Stimulated activated CD4-positive, alpha-beta T cell treated with anti-CD3 and anti-CD28 coated beads, Interleukin-12 subunit alpha, Interleukin-12 subunit beta, amount 100 ng/mL, for 4 hours (primary cell): ENCODE data around the gene NCSTN.

Source experiments
- DNase-seq: peaks from one replicate; pipeline ENCODE4 v3.0.0-alpha.2; 2020

The NCSTN gene

DNA sequence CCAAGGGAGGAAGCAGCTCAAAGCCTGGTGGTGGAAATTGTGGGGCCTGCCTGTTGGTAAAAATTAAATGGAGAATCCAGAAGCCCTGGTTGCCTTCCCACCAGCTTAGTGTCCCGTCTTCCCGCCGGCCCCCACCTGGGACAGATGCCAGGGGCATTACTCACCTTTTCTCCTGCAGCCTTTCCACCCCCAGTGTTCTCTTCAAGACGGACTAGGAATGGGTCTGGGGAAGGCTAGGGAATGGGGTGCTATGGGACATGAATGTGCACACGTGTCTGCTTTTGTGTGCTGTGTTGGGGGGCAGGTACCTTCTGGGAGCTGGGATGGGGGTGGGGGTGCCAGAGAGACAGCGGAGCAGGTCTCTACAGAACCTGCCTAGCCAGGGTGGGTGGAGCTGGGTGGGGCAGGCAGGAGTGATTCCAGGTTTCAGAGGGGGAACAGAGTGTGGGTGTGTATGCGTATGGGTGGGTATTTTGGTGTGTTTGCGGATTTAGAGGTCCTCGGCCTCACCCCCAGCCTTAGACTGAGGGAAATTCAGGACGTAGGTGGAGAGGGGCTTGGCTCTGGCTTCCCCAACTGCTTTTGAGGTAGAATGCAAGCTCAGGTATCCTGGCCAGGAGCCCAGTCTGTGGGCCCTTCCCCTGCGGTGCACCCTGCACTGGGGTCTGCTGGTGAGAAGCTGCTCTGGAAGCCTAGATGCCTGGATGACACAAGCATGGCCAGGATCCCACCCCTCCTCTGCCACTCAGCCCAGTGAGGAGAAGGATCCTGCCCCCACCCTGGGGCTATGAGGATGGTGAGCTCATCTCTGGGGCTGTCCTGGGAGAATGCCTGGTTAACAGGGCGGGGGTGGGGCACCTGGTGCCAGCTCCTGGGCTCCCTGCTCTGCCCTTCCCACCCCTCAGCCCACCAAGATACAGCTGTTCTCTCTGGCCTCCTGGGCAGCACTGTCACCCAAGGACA is 64.9 kb downstream of the NCSTN start:
- no peak for DNase-seq
